ENCODE data around the gene MAP4K1. TPM values are rescaled to one million over a fixed set of nuclear protein-coding genes. Genes with fewer than 3 reads are reported as not detected.

Gene MAP4K1
- total RNA-seq, 2 donors from 2014 or later: 2.0 to 2.9 TPM

GRCh38 chr19:38551450-38551813 lies 66.3 kb downstream of the MAP4K1 start:
- TF ChIP-seq, protein P1, sequence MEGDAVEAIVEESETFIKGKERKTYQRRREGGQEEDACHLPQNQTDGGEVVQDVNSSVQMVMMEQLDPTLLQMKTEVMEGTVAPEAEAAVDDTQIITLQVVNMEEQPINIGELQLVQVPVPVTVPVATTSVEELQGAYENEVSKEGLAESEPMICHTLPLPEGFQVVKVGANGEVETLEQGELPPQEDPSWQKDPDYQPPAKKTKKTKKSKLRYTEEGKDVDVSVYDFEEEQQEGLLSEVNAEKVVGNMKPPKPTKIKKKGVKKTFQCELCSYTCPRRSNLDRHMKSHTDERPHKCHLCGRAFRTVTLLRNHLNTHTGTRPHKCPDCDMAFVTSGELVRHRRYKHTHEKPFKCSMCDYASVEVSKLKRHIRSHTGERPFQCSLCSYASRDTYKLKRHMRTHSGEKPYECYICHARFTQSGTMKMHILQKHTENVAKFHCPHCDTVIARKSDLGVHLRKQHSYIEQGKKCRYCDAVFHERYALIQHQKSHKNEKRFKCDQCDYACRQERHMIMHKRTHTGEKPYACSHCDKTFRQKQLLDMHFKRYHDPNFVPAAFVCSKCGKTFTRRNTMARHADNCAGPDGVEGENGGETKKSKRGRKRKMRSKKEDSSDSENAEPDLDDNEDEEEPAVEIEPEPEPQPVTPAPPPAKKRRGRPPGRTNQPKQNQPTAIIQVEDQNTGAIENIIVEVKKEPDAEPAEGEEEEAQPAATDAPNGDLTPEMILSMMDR (IDR thresholded peaks at IDR 0.05): no peak
- TF ChIP-seq POLR2A (IDR thresholded peaks at IDR 0.05): no peak
- H3K4me1 ChIP-seq: no peaks in the 10 kb centered on the region
- no peak overlapping the region for H3K4me3 ChIP-seq
- no peaks in the 10 kb centered on the region for H3K9me3 ChIP-seq
- H3K27ac ChIP-seq: no peak overlapping the region
- DNase-seq (no peak), ATAC-seq (no peak)
- 67 to 73% methylated on average over 6 of the region's 6 CpGs for WGBS, 2 donors
- no peaks in the 10 kb centered on the region for H3K27me3 ChIP-seq
- intact Hi-C loops (cut with DNase I): no loop called here
- H3K36me3 ChIP-seq (replicated peaks in 1 of 2; ENCODE audit: insufficient read depth in 1 of 2, low read depth in 2 of 2): no peaks in the 10 kb centered on the region

GRCh38 chr19:38550376-38550775 lies 67.4 kb downstream of the MAP4K1 start:
- intact Hi-C loops (cut with DNase I): no loop called here
- no peaks in the 10 kb centered on the region for H3K4me1 ChIP-seq
- 28 to 30% methylated on average over 3 of the region's 3 CpGs for WGBS, 2 donors
- TF ChIP-seq POLR2A (IDR thresholded peaks at IDR 0.05): no peak
- TF ChIP-seq, protein P1 (IDR thresholded peaks at IDR 0.05): no peak
- DNase-seq (no peak), ATAC-seq (no peak)
- H3K27ac ChIP-seq: no peak overlapping the region
- no peaks in the 10 kb centered on the region for H3K9me3 ChIP-seq
- H3K27me3 ChIP-seq: no peaks in the 10 kb centered on the region
- no peak overlapping the region for H3K4me3 ChIP-seq
- H3K36me3 ChIP-seq (replicated peaks in 1 of 2; ENCODE audit: insufficient read depth in 1 of 2, low read depth in 2 of 2): no peaks in the 10 kb centered on the region

DNA sequence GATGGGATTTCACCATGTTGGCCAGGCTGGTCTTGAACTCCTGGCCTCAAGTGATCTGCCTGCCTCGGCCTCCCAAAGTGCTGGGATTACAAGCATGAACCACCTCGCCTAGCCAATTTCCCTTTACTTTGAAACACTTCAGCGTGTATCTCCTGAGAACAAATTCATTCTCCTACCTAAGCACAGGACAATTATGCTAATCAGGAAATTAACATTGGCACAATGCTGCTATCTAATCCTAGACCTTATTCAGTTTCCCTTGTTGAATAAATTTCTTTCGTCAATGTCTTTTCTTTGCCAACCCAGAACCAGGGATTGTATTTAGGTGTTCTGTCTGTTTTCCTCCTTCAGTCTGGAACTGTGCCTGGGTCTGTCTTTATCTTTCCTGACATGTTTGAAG lies 67.8 kb downstream of the MAP4K1 start:
- TF ChIP-seq, protein P1 (IDR thresholded peaks at IDR 0.05): no peak
- no peak for TF ChIP-seq POLR2A (IDR thresholded peaks at IDR 0.05)
- H3K9me3 ChIP-seq: no peaks in the 10 kb centered on the region
- no peaks in the 10 kb centered on the region for H3K36me3 ChIP-seq (replicated peaks in 1 of 2; ENCODE audit: insufficient read depth in 1 of 2, low read depth in 2 of 2)
- no peaks in the 10 kb centered on the region for H3K4me1 ChIP-seq
- no peak overlapping the region for H3K27ac ChIP-seq
- intact Hi-C loops (cut with DNase I): no loop called here
- 56 to 57% methylated on average over 4 of the region's 4 CpGs for WGBS, 2 donors
- ATAC-seq (no peak), DNase-seq (no peak)
- no peak overlapping the region for H3K4me3 ChIP-seq
- H3K27me3 ChIP-seq: no peaks in the 10 kb centered on the region

DNA sequence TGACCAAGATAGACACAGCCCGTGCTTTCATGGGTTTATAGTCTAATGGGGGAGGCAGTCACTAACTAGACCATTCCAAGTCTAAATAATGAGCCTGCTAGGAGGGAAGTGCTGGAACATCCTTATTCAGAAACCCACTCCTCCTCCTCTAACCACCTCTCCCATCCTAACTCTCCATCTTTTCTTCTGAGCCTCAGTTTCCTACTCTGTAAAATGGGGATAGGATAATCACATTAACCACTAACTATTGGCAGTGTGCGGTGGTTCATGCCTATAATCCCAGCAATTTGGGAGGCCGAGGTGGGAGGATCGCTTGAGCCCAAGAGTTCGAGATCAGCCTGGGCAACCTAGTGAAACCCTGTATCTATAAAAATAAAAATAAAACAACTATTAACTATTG lies 68.7 kb downstream of the MAP4K1 start:
- H3K9me3 ChIP-seq: no peaks in the 10 kb centered on the region
- no peaks in the 10 kb centered on the region for H3K27me3 ChIP-seq
- WGBS, 2 donors: 78 to 82% methylated on average over 5 of the region's 5 CpGs
- H3K4me3 ChIP-seq: no peak overlapping the region
- intact Hi-C loops (cut with DNase I): no loop called here
- ATAC-seq: no peak
- TF ChIP-seq, protein P1 (IDR thresholded peaks at IDR 0.05): no peak
- no peak for TF ChIP-seq POLR2A (IDR thresholded peaks at IDR 0.05)
- DNase-seq: no peak
- no peaks in the 10 kb centered on the region for H3K36me3 ChIP-seq (replicated peaks in 1 of 2; ENCODE audit: insufficient read depth in 1 of 2, low read depth in 2 of 2)
- H3K4me1 ChIP-seq: peaks cover 7% of the 10 kb centered on the region
- H3K27ac ChIP-seq: no peak overlapping the region

GRCh38 chr19:38547421-38547820 lies 70.3 kb downstream of the MAP4K1 start:
- WGBS, 2 donors: 75 to 85% methylated on average over 5 of the region's 5 CpGs
- no peak overlapping the region for H3K27ac ChIP-seq
- peaks cover 9% of the 10 kb centered on the region for H3K4me1 ChIP-seq
- DNase-seq (no peak), ATAC-seq (no peak)
- intact Hi-C loops (cut with DNase I): no loop called here
- TF ChIP-seq, protein P1 (IDR thresholded peaks at IDR 0.05): no peak
- TF ChIP-seq POLR2A (IDR thresholded peaks at IDR 0.05): no peak
- H3K9me3 ChIP-seq: no peaks in the 10 kb centered on the region
- no peaks in the 10 kb centered on the region for H3K36me3 ChIP-seq (replicated peaks in 1 of 2; ENCODE audit: insufficient read depth in 1 of 2, low read depth in 2 of 2)
- H3K27me3 ChIP-seq: no peaks in the 10 kb centered on the region
- no peak overlapping the region for H3K4me3 ChIP-seq

Data from body of pancreas (tissue), 4 donors.